ENCODE data around the gene UNKL.

UNKL gene, protein sequence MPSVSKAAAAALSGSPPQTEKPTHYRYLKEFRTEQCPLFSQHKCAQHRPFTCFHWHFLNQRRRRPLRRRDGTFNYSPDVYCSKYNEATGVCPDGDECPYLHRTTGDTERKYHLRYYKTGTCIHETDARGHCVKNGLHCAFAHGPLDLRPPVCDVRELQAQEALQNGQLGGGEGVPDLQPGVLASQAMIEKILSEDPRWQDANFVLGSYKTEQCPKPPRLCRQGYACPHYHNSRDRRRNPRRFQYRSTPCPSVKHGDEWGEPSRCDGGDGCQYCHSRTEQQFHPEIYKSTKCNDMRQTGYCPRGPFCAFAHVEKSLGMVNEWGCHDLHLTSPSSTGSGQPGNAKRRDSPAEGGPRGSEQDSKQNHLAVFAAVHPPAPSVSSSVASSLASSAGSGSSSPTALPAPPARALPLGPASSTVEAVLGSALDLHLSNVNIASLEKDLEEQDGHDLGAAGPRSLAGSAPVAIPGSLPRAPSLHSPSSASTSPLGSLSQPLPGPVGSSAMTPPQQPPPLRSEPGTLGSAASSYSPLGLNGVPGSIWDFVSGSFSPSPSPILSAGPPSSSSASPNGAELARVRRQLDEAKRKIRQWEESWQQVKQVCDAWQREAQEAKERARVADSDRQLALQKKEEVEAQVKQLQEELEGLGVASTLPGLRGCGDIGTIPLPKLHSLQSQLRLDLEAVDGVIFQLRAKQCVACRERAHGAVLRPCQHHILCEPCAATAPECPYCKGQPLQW

DNA sequence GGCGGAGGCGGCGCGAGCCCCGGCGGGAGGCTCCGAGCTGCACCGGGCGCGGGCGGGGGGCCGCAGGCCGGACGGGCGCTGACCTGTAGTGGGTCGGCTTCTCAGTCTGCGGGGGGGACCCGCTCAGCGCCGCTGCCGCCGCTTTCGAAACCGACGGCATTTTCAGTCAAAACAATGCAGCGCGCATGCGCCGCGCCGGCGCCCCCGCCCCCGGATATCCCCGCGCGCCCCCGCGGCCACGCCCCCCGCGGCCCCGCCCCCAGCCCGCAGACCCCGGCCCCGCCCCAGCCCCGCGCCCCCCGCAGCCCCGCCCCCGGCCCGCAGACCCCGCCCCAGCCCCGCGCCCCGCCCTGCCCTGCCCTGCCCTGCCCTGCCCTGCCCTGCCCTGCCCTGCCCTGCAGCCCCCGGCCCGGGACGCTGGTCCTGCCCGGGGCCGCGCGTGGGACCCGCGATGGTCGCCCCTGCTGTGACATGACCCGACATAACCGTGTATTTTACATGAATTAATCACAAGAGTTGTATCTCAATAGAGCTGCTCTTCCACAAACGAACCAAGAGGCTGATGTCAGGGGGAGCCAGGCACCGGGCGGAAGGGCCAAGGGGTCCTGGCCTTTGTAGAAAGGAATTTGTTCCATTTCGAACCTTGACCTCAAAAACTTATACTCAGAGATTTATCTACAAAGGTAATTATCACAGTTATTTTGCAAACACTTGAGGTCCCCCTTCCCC, at the start of gene UNKL:
Gene UNKL (minus strand): TSS at position 173 of the 729 bp plus-strand sequence. CDS start 13 bp downstream, at position 160.
- no peak for DNase-seq

DNA sequence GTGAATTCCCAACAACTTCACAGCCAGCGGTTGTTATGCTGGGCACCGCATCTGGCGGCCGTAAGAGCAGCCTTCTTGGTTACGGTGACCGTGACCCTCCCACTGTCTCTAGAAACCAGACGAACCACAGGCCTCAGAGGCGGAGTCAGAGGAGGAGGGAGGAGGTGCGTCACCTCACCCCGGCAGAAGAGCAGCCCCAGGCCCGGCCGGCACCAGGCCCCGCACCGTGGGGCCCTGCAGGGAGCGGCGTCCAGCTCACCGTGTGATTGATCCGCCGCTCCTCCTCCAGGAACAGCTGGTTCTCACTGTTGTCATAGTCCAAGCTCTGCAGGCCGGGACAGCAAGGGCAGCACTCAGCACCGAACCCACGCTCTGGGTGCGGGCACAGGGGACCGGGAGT, 46.6 kb upstream of the UNKL start:
- DNase-seq, result no peak

DNA sequence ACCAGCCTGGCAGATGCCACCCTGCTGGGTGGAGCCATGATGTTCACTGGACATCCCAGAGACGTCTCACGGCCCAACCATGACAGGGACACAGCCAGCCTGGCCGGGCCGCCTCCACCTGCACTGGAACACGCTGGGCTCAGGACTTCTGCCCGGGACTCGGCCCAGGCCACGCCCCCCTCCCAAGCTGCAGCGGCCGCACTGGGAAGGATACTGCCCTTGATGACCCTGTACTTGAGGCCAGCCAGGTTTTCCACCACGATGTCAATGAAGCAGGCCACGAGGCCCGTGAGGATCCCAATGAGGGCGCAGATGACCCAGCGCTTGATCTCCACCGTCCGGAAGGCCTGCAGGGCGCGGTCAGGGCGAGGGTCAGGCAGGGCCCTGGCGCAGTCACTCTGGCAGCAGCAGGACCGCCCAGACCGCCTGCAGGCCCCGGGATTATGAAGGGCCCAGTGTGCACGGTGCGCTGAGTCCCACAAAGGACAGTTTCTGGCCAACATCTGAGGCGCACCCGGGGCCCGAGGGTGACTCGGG, 46.2 kb upstream of the UNKL start:
- DNase-seq, result no peak

DNA sequence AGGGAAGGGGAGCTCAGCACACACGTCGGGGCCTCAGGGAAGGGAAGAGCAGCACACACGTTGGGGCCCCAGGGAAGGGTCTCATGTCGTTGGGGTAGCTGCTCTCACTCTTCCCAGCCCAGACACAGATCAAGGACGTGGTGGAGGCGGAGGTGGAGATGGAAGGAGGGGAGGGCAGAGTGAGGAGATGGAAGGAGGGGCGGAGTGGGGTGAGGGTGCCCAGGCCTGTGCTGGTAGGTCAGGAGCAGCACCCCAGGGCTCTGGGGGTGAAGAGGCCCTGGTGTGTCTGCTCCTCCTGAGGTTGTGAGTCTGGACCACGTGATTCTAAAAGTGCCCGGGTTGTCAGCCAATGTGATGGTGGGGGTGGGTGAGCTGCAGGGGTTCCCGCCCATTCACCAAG, 45.5 kb upstream of the UNKL start:
- DNase-seq, result no peak

DNA sequence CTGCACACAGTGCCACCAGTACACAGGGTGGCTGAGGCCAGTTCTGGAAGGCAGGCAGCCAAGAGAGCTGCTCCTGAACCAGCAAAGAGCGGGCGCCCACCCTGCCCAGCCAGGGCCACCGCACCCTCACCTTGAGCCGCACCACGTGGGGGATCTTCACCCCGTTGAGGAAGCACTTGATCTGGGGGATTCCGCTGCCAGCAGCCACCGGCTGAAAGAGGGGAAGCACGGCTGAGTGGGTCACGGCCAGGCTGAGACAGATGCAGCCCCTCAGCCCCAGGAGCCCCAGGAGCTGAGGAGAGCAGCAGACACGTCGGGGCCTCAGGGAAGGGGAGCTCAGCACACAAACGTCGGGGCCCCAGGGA, 44.5 kb upstream of the UNKL start:
- DNase-seq, result no peak

DNA sequence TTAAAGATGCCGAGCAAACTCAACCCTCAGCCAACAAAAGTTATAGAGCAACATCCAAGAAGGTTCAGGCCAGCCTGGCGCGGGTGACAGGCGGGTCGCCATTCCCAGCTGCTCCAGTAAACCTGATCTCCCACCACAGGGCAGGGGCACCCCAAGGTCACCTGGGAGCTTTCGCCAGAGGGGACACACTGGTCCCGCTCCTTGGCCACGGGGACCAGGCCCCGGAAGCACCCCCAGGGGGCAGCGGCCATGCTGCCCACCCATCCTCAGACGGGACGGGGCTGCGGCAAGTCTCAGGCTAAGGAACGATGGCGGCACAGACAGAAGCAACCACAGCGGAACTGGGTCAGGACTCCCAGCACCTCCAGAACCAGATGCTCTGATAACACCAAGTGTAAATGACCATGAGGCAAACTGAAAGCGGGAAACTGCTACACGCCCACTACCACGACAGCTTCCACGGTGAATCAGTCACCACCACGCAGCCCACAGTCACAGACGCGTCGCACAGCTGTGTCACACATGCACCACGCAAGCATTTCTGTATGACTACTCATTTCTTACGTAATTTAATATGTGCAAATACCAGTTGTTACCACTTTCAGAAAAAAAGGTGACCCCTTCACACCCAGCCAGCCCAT, 44.0 kb upstream of the UNKL start:
- no peak for DNase-seq

DNA sequence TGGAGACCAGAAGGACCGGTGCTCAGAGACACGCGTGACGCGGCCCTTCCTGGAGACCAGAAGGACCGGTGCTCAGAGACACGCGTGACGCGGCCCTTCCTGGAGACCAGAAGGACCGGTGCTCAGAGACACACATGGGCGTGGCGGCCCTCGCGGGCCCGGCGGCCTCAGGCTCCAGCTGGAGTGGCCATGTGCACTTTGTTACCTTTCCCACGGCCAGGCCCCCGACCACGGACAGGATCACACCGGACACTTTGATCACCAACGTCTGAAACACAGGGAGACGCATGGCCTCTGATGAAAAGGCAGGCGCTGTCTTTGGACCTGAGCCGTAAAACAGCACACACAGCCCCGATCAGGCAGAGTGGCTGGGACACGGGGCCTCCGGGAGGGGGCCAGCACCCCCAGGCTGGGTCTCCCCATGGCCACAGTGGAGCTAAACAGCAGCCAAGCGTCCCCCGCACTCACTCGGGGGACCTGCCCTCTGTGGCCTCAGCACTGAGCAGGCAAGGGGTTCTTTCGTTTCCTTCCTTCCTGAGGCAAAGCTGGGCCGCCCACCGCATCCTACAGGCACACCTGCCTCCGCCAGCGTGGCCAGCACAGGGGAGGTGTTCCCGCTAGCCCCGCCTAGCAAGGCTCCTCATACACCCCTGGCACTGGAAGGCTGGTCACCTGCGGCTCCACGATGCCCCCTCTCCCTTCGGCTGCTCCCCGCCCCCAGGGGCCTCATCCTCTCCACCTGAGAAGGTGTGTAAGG, 43.2 kb upstream of the UNKL start:
- DNase-seq, result no peak

DNA sequence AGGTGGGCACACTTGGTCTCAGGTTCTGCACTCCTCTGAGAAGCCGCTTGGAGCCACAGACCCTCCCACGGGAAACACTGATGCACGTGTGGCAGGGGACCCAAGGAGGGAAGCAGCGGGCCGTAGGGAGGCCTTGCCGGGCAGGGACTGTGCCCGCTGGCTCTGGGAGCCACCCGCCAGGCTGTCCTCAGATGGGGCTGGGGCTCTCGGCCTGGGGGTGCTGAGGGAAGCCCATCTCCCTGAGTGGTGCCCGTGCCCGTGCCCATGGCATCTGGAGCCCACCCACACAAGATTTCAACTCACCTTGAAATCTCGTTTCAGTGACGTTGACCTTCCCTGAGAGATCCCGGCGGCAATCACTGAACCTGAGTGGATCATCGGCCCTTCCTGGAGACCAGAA, 42.4 kb upstream of the UNKL start:
- no peak for DNase-seq

DNA sequence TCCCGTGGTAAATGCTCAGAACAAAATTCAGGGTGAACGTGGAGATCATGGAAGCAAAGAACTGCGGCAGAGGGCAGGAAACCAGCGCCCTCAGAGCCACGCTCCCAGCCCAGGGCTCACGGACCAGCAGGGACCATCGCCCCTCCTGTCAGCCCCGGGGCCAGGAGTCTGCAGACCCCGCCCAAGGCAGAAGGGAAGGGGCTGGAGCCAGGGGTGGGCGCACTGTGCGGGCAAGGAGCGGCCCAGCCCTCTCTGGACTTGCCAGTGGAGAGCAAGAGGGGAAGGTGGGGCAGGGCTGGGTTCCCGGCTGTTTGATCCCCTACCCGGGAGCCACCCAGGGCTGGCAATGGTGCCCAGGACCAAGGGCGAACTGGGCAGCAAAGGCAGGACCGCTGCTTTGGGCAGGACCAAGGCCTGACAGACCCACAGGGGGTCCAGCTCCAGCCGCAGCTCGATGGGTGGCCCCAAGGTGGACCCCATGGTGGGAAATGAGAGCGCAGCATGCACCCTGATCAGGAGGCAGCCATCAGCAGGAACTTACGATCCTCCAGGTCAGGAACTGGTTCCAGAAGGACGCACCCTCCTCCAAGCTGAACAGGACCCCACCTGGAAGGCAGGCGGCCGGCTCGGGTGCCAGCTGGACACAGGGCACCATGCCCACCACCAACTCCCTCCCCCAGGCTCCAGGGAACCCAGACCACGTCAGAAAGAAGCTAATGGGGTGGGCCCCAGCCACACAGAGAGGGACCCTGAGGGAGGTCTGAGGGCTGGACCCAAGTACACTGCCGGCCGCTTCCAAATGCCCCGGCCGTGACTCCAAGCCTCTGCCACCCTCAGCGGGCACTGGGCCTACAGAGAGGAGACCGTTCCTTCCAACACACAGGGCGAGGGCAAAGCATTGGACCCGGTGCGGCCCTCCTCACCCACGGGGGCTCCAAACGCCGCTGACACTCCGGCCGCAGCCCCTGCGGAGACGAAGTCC, 41.0 kb upstream of the UNKL start:
- DNase-seq, result no peak

DNA sequence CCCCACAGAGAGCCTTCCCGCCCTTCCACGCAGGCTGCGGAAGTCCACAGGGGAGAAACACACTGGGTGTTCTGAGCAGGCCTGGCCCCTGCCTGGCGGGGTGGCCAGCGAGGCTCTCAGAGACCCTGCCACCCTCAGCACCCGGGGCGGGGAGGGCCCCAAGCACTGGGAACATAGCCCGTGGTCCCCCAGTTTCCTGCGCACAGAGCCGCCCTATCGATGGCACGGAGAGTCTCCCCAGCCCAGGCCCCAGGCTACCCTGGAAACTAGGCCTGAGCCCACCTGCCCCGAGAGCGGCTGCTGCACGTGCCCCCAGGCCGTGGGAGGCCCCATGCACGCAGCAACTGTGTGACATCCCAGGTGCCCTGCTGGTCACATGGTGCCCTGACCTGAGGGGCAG, 40.1 kb upstream of the UNKL start:
- no peak for DNase-seq

DNA sequence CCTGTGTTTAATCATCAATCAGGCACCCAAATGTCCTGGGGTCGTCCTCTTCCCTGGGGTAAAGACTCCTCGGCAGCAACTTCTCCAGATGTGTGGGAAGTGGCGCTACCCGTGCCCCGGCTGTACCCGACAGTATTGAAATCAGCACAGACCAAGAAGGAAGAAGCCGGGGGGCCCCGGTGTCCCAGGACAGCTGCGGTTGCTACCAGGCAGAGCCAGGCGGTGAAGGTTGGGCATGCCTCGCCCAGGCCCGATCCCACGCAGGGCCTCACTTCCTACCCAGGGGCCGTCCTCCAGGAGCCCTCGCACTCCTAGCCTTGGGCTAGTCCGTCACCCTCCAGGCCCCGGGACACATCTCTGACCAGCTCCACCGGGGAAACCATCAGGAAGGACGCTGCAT, 38.8 kb upstream of the UNKL start:
- DNase-seq, result no peak

DNA sequence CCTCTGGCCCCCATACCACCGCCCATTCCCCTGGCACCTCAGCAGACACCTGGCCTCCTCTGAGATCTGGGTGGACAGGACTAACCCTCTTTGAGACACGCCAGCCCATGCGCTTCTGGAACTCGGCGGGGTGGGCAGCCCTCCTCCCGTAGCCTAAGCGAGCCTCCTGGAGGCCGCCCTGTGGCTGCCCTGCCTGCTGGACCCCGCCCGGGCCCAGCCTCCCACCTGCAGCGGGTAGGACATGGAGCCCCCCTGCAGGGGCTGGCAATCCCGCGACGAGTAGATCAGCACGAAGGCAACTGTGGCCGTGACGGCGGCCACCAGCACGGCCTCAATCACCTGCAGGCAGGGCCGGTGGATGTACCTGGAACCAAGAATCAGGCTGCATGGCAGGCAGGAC, 38.0 kb upstream of the UNKL start:
- DNase-seq, result no peak

DNA sequence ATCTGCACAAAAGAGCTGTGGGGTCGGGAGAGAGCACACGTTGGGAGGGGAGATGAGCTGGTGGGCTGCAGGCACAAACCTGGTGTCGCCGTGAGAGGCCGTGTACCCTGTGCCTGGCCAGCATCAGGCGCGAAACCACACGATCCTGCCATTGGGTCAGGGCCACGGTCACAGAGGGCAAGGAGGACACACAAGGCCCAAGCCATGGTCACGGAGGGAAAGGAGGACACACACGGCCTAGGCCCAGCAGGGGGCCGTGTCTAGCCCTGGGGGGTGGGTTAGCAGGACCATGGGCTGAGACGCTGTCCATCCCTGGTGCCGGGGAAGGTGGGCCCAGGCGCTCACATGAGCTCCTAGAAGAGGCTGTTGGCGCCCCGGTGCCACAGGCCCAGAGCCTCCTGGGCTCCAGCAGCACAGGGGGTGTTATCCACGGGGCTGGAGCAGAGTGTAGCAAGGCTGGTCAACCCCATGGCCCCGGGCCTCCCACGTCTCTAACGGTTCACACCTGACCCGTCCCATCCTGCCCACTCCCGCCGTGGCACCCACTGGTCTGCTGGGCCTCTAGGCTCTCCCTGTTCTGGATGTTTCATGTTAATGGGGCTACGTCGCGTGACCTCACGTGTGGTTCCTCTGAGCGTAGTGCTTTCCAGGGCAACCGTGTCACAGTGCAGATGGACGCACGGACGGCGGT, 37.3 kb upstream of the UNKL start:
- no peak for DNase-seq

DNA sequence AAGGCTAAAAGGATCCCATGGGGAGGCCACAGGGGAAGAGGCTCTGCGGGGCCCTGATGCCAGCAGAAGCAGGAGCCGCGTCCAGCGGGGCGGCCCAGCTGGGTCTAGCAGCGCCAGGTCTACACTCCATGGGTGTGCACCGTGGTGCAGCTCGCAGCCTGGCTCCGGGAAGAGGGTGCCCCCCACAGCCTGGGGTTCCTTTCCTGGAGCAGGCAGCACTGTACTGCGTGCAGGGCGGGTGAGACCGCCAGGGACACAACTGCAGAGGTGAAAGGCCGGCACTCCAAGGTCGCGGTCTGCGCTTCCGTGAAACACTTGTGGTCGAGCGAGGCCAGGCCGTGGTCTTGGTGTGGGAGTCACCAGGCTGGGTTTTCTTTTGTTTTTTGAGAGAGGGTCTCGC, 36.3 kb upstream of the UNKL start:
- no peak for DNase-seq

DNA sequence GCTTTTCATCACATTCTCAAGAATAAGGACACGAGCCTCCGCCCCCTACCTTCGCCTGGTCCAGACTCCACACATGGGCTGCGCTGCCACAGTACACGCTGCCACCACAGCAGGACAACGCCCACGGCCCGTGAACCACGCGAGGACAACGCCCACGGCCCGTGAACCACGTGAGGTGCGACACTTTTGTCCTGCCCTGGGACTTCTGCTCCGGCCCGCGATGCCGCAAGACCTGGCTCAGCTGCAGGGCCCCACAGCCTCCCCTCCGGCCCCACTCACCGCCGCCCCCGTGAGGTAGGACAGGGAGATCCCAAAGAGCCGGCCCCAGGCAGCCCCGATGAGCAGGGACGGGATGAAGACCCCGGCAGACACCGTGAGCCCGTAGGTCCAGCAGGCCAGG, 35.7 kb upstream of the UNKL start:
- no peak for DNase-seq

DNA sequence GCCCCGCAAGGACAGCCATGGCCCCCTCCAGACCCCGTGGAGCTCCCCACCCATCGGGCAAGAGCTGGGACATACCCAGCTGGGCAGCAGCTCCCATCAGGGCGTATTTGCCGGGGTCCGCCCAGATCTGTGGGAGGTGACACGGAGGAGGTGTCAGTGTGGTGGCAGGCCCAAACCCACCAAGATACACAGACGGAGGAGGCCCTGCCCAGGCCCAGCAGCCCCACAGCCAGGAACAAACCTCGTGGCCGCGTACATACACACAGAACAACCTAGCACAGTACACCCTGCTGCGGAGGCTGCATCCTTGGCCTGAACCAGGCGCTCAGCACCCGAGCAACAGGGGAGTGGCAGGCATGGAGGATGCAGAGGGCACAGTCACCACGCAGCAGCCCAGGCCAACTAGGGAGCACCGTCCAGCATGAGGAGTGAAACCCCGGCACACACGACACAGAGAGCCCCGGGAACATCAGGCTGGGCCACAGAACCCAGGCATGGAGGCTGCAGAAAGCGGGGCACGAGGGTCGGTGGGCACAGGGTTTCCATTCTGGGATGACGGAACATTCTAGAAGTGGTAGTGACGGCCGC, 34.8 kb upstream of the UNKL start:
- no peak for DNase-seq

DNA sequence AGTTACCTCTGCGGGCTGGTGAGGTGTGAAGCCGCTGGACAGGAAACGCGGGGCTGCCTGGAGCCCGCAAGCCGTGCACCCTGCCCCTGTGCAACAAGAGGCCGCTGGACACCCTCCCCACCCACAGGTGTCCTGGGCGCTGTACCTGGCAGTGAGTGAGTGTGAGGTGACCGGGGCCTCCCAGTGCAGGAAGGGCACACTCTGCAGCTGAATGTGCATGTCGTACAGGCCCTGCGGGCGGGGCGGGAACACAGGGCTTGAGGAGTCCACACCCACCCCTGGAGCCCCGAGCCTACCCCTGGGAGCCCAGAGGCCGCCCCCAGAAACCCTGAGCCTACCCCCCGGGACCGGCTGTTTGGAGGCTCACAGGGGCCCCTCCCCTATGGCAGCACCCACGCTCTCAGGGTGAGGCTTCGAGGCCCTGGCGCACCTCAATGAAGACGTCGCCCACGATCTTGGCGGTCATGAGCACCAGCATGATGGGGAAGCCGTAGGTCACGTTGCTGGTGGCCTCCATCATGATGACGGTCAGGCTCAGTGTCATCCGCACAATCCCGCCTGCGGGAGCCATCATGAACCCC, 34.1 kb upstream of the UNKL start:
- no peak for DNase-seq

DNA sequence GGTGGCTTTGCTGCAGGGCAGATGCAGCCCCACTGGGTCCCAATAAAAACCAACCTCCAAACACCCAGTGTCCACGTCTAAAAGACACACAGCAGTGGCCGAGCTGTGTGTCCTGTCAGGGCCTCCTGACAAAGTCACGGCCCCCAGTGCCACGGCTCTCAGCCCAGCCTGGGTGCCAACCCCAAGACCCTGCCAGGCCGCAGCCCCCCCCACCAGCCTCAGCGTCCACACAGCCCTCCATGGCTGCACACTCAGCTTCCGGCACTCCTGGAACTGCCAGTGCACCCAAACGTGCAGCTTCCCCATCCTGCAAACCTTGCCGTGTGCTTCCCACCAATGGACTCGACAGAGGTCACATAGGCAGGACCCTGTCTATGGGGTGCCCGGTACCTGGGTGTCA, 33.5 kb upstream of the UNKL start:
- DNase-seq, result no peak

DNA sequence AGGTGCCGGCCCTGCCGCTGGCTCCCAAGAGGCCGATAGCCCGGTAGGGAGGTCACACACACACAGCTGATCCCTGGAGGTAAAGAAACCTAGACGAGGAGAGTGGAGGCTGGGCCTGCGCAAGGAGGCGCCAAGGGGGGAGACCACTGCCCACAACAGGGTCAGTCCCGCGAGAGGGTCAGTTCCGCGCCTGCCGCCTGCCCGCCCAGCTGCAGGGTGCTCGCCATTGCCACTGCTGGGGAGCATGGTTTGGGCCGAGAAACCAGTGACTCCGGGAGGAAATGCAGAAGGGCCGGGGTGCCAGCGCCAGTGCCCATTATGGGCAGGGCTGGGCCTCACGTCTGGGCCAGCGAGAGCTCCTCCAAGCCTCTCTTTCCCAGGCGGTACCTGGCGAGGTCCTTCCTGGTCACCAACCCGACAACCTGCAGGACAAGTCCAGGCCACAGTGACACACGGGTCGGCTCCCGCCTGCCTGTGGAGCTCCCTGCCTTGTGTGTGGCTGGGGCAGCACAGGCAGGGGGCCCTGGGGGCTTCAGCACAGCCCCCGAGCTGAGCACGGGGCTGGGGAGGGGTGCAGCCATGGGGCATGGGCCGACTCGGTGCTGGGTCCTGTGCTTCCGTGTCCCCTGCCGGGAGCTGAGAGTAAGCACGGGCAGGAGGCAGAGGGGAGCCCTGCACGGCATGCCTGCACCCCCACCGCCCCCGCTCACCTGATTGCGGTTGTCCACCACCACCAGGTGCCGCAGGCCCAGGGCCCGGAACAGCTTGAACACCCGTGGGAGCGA, 32.0 kb upstream of the UNKL start:
- DNase-seq, result no peak
